OCI-LY1 (cell line): ENCODE data around the gene DRD3.

Experiments
- CTCF ChIP-seq: fragments of 200-600 bp; sonication (generic), shearing (Covaris generic); IDR thresholded peaks from 2 replicates; pipeline ENCODE4 v1.5.1; 2017; ENCODE audit warnings: mild to moderate bottlenecking, antibody characterized with exemption, low read length, moderate library complexity, mixed read lengths
- EZH2 ChIP-seq: fragments of 200-600 bp; sonication (generic), shearing (Covaris generic); IDR thresholded peaks from 2 replicates; pipeline ENCODE4 v1.8.0; 2017; ENCODE audit warnings: borderline replicate concordance, mixed run types, mild to moderate bottlenecking, antibody characterized with exemption, low read length, moderate library complexity, mixed read lengths

- no peak for TF ChIP-seq CTCF
- no peak for TF ChIP-seq EZH2
These were observed 26.7 kb upstream of the DRD3 start for GRCh38 chr3:114205541-114205940.
